ENCODE results near the gene CCDC68.
A peak's percentile ranks its signal among the peaks of the same experiment; 100 is the strongest.

CCDC68 gene

DNA sequence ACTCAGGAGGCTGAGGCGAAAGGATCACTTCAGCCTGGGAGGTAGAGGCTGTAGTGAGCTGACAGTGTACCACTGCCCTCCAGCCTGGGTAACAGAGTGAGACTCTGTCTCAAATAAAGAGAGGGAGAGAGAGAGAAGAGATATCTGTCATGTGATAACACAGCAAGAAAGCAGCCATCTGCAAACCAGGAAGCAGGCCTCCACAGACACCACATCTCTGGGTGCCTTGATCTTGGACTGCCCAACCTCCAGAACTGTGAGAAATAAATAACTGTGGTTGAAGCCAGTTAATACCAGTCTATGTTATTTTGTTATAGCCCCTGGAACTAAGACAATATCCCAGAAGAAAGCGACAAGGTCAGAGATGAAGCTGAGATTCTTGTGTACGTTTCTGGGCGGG is 2.6 kb upstream of the CCDC68 start:
- no peak for DNase-seq (ENCODE audit: low spot score)

DNA sequence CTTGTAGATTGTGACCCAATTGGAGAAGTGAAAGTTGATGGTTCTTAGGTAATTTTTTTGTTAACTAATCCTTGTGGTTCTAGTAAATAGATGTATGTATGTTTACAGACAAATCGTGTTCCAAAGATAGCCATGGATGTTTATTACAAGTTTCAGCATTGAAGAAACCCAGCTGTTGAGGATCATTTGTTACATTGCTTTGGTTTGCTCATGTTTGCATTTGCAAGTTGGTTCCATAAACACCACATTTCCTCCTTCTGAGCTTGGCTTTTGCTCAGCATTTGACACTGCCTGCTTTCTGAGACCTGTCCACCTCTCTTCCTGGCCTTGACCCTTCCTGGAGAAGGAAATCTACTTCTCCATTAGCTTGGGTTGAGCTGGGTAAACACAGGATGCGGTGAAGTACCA is 1.8 kb upstream of the CCDC68 start:
- no peak for DNase-seq (ENCODE audit: low spot score)

DNA sequence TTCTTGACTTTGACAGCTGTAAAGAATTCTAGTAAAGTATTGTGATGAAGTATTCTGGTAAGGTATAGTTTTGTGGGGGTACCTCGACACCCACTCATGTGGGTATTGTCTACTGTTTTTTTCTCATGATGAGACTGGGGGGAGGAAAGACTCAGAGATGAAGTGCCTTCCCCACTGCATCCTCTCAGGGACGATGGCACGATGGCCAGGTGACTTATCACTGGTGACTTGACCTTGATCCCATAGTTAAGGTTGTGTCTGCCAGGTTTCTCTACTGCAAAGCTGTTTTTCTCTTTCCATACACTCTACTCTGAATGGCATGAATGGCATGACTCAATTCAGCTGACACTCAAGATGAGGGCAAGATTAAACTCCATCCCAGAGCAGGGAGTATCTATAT is 936 bp upstream of the CCDC68 start:
- DNase-seq (ENCODE audit: low spot score): no peak

DNA sequence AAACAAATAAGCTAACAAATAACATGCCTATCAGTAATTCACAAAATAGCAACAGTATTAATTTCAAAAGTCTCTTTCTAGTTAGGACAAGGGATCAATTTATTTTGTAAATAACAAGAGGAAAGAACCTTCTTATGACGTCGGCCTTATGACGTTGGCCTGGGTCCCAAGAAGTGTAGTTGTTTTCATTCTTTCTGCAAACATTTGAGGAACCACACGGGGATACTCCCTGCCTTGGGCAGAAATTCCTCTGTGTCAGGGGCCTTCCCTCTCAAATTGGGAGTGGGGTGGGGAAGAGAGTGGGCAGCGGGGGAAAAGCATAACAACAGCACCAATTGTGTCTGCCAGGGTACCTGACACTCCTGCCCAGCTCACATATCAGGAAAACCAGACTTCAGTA is 1.3 kb downstream of the CCDC68 start:
- DNase-seq (ENCODE audit: low spot score): no peak

DNA sequence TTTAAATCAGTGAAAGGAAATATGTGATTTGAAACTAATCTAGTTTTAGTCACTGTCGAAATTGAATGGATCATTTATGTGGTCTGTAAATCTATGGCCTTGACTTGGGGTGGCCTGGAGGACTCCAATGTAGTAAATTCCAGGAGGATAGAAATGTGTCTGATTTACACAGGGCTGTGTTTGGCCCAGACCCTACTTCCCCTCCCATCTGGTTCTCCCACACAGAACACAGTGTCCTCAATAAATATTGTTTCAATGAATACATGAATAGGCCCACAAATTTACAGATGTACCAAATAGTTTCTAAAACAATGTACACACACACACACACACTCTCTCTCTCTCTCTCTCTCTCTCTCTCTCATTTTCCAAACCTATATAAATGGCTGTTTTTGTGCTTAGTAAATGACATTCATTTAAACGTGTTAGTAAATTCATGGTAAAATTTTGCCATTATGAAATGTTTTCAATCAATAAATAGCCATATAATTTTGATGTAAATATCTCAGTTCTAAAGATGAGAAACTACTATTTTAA is 1.9 kb downstream of the CCDC68 start:
- peak; percentile 11 for DNase-seq (ENCODE audit: low spot score)

DNA sequence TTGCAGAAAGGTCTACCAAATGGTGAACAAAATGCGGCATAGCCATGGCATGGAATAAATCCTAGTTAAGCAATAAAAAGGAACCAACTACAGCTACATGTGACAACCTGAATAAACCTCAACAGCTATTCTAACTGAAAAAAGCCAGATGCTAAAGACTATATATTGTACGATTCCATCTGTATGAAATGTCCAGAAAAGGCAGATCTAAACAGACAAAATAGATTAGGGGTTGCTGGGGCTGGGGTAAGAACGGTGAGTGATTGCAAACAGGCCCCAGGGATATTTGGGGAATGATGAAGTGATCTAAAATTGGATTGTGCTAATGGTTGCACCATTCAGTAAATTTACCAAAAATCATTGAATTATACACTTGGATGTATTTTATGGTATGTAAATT is 2.8 kb downstream of the CCDC68 start:
- peak; percentile 85 for DNase-seq (ENCODE audit: low spot score)

DNA sequence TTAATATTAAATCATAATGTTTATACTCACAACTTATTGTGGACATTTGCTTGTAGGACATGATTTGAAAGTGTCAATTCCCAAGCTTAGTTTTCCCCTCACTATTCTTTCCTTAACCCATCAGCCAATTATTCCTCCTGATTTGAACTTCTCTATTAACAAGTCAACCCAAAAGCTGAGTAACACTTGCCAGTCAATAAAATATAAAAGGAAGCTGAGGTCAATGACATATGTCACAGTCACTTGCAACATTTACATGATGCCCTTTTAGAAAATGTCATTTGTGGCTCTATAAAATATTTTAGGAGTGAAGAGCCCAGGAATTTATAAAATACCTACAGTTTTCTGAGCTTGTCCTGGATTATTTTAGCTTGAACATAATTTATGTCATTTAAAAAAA is 7.2 kb downstream of the CCDC68 start:
- DNase-seq (ENCODE audit: low spot score): no peak

DNA sequence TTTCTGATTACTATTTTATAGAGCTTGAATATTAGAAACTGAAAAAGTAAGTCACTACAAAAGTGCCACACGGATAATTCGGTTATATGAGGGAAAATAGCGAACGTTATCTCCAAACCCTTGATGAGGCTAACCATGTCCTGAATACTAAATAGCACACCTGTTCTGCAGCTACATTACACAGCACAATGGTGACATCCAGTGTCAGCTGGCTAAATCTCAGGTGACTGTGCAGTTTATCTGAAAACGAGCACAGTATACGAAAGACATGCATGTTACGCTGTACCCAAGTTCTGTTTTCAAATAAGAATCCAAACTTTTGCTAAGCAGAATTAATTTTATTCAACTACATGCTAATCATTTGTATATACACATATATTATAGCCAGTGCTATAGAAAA is 9.0 kb downstream of the CCDC68 start:
- DNase-seq (ENCODE audit: low spot score): peak; percentile 29

DNA sequence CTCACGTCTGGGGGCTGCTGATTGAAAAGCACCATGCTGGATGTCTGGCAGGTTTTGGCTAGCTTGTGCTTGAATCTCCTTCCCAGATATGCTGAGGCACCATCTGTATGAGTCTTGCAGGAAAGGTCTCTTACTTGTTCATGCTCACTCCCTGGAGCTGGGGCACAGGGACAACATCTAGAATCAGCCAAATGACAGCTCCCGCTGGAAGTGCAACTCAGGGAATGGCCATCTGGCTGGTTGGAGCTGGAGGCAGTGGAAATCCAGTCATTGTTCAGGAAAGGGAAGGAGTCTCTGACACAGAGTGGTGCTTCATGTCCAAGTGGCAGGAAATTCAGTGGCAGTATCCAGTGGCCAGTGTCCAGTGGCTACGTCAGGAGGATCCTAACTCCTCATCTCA is 9.7 kb downstream of the CCDC68 start:
- DNase-seq (ENCODE audit: low spot score): no peak

DNA sequence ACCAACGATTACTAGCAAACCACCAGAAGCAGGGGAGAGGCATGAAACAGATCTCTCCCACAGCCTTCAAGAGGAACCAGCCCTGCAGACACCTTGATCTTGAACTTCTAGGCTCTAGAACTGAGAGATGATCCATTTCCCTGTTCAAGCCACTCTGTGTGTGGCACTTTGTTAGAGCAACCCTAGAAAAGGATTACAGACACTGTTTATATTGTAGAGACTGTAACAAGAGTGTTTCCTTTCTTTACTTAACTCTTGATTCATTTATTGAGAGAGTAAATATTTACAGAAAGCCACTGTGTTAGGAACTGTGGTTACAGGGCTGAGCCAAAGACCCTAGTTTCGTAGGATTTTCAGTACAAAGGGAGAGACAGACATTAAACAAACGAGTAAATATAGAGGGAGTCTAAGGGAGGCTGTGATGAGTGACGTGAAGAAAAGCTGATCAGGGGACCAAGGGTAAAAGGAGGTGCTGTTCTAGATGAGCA is 10.9 kb downstream of the CCDC68 start:
- no peak for DNase-seq (ENCODE audit: low spot score)

DNA sequence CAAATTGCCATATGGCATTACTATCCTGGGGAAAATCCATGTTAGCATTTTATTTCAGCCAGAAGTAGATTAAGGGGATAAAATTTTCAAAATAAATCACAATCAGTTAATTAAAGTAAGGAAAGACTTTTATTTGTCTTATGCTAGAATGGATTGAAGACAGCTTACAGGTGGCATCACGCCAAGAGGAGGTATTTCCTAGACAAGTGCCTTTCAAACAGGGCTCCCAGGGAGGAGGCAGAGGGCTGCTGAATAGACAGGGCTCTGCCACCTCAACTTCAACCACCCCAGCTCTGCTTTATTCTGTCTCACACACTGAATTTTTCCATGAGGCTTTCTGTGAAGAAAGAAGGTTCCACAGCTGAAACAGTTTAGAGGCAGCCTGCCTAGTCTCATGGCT is 12.2 kb downstream of the CCDC68 start:
- no peak for DNase-seq (ENCODE audit: low spot score)

DNA sequence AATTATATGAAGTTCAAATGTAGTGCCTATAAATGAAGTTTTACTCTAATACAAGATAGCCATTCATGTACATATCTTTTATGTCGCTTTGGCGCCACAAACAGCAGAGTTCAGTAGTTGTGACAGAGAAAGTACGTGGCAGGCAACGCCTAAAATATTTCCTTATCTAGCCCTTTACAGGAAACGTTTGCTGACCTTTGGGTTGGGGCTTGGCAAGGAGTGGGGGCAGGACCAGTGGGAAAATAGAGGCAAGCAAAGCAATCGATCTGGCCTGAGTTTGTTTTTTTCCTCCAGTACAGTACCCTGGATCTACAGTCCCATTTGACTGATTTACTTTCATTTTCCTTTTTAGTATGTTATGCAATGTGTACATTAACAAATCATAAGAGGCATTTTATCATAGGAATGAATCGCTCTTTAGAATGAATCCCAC is 13.1 kb downstream of the CCDC68 start:
- DNase-seq (ENCODE audit: low spot score): no peak

DNA sequence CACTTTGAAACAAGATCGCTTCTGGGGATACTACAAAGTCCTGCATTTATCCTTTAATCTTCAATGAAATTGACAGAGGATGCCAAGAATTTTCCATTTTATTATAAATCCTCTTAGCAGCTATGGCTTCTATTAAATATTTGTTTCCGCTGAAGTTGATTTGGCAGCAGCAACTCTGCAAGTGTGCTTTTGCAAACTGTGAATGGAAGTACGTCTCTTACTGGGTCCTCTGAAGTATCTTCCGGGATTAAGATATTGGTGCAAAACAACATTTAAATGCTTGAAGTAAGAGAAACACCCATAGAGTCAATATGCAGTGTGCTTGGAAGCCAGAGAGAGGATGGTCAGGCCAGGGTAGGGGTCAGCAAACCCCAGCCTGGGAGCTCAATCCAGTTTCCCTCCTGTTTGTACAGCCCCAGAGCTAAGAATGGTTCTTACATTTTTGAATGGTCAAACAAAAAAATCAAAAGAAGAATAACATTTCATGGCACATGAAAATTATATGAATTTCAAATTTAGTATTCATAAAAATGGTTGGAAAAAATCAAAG is 13.6 kb downstream of the CCDC68 start:
- no peak for DNase-seq (ENCODE audit: low spot score)

DNA sequence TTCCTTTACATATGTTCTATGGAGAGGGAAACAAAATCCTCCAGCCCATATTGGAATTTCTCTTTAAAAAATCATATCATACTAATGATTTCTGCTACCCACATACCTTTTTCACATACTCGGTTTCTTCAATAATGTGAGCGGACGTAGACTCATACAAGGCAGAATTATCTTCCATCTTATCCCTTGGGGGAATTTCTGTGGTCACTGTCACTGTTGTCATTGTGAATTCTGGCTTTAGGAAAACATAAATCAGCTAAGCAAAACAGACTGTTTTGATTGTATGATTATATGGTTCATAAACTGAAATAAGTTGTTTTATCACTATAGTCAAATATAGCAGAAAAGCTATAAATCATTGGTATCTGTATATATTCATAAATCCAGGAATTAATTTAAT is 16.7 kb downstream of the CCDC68 start:
- DNase-seq (ENCODE audit: low spot score): no peak

DNA sequence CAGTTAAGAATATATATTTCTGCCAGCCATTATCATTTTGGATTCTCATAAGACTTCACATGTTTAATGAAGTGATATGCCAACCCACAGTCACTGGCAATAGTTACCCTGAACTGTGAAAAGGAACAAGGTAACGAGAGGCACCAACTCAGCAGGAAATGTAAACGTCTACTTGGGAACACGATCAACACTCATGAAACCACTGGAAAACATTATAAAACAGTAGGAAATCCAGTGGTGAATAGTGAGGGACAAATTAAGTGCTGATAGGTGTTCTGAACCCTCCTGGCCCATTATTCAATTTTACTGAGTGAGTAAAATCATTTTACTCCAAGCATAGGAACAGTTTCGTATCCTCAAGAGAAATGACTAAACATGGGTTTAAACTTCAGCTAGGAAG is 17.1 kb downstream of the CCDC68 start:
- no peak for DNase-seq (ENCODE audit: low spot score)

DNA sequence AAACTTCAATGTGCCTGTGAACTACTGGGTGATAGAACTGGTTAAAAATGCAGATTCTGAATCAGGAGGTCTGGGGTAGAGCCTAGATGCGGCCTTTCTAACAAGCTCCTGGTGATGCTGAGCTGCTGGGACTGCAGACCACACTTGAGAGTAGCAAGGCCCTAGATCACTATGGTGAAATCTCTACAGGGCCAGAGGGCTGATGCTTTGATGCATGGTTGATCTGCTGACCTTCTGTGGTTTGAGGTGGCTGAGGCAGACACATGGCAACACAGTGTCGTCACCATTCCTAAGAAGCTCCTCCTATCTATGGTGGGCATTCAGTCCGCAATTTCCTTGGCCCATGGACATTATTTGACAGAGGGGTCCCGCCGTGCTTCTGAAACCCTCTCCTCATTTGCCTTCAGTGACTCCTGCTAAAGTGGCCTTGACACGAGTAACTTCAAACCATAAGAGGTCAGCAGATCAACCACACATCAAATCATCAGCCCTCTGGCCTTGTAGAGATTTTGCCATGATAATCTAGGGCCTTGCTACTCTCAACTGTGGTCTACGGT is 19.8 kb downstream of the CCDC68 start:
- no peak for DNase-seq (ENCODE audit: low spot score)

DNA sequence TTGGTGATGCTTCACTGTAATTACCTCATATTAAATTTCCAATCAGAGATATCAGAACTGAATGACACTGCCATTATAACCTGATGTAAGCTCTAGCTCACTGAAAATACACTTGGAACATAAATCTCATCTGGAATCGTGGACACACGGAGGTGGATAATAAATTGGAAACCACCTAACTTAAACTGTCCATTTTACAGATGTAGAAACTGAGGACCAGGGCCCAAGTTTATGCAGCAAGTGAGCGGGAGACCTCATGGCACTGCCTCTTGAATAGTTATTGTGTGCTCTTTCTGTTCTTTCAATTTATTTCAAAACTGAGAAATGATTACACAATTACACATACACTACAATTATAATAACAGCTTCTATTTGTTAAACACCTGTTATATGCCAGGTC is 20.8 kb downstream of the CCDC68 start:
- no peak for DNase-seq (ENCODE audit: low spot score)

DNA sequence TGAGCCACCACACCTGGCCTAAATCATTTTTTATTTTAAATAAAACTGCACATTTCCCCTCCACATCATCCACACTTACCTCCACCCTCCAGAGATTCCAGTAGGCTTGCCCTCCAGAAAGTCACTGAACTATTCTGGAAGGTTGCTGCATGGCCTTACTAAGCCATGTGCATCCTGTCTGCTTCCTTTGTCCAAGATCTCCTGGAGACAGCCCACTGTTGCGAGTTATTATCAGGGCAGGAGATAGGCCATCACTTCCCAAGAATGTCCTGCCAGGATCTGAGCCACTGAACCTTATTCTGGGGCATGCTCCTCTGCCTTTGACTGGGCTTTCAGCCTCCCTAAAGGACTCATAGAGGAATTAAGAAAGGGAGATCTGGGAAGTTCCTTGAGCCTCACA is 26.8 kb downstream of the CCDC68 start:
- no peak for DNase-seq (ENCODE audit: low spot score)

DNA sequence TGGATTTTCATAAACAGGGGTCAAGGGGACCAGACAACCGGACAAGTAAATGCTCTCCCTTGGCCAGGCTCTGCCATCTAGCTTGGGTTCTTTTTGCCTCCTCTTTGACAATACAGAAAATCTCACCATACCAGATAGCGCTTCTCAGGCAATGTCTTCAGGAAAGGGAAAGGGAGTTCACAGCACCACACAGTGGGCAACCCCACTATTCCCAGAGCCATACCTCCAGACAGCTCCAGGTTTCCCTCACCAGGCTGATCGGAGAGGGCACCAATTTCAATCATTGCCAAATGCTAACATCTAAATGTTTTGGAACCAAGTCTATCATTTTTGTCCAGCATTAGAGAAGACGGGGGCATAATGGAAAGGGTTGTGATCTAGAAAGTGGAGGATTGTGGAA is 28.1 kb downstream of the CCDC68 start:
- no peak for DNase-seq (ENCODE audit: low spot score)

DNA sequence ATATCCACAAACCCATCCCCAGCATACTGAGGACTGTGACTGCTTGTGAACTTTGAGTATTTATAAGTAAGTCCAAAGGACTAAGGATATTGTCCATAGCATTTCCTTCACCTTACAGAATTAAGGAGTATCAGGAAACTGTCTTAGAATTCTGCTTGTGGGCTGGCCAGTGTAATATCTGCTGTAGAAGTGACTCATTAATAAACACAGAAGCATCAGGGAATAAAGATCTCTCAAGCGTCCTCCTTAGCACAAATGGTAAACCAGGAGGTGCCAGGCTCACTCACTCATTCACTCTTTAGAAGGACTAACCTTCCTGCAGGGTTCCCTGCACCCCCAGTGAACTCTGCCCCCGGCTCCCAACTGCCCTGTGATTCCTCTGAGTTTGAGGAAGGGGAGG is 31.0 kb downstream of the CCDC68 start:
- no peak for DNase-seq (ENCODE audit: low spot score)

DNA sequence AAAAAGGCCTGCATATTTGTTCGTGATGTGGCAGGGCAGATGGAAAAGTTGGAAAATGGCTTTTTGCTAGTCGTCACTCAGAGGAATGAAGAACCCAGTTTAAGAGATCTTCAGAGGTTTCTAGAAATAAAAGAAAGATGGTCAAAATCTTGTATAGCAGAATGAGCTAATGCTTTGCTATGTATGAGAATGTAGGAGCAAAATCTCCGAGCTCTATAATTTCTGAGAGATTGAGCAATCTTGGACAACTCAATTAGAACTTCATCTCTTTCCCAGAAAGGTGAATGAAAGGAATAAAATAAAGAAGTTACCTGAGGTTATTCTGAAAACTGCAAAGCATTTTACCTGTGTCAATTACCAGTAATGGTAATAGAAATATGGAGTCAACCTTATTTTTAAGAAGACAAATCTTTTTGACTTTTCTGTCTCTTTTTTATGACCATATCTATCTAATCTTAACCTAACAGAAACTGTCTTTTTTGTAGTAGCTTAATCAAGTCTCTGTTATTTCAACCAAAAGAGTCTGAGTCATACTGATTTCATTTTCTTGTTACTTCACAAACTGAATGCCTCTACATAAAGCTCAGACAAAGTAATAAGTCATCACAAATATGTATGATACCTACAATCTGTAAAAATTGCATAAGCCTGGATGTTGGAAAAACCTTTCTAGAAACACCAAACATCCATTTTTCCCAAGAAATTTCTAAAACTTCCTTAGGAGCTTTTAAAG is 32.5 kb downstream of the CCDC68 start:
- DNase-seq (ENCODE audit: low spot score): no peak

DNA sequence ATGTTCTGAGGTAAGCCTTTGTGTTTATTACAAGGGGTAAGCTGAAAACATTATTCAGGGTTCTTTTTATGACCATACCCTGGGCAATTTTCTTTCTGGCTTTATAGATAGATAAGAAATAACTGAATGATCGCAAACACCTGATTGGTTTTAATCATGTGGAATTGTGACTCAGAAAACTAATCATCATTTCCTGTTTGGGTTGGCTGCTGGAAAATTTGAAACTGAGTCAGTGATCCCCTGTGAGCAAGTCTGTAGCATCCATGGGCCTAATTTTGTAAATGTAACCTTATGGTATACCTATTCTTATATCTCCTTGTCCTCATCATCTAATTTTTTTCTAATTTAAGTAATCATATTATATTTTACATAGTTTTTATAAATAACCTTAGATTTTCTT is 34.3 kb downstream of the CCDC68 start:
- no peak for DNase-seq (ENCODE audit: low spot score)

DNA sequence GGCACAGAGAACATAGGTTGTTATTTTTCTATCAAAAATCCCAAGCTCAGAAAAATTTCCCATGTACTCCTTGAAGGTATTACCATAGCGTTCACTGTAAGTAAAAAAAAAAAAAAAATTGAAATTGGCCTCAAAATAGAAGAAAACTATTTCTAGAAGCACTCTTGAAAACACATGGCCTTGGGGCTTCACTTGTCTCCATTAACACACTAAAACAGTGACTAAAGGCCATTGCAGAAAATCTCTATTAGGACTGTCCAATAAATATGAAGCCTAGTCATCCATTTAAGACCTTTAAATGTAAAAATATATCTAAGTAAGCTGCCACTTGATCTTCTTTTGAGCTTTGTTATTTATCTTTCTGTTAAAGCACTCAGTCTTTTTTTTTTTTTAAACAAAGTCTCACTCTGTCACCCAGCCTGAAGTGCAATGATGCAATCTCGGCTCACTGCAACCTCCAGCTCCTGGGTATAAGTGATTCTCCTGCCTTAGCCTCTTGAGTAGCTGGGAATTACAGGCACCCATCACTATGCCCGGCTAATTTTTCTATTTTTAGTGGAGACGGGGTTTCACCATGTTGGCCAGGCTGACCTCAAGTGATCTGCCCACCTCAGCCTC is 35.8 kb downstream of the CCDC68 start:
- DNase-seq (ENCODE audit: low spot score): no peak

All from SK-N-DZ (cell line).